Measurements from ENCODE around the gene ACP7.
"Not testable (repeated sequence)": the region's sequence is repeated elsewhere in the genome, so short reads cannot be mapped to it uniquely, and the experiment has no call there.

The ACP7 gene, protein sequence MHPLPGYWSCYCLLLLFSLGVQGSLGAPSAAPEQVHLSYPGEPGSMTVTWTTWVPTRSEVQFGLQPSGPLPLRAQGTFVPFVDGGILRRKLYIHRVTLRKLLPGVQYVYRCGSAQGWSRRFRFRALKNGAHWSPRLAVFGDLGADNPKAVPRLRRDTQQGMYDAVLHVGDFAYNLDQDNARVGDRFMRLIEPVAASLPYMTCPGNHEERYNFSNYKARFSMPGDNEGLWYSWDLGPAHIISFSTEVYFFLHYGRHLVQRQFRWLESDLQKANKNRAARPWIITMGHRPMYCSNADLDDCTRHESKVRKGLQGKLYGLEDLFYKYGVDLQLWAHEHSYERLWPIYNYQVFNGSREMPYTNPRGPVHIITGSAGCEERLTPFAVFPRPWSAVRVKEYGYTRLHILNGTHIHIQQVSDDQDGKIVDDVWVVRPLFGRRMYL

DNA sequence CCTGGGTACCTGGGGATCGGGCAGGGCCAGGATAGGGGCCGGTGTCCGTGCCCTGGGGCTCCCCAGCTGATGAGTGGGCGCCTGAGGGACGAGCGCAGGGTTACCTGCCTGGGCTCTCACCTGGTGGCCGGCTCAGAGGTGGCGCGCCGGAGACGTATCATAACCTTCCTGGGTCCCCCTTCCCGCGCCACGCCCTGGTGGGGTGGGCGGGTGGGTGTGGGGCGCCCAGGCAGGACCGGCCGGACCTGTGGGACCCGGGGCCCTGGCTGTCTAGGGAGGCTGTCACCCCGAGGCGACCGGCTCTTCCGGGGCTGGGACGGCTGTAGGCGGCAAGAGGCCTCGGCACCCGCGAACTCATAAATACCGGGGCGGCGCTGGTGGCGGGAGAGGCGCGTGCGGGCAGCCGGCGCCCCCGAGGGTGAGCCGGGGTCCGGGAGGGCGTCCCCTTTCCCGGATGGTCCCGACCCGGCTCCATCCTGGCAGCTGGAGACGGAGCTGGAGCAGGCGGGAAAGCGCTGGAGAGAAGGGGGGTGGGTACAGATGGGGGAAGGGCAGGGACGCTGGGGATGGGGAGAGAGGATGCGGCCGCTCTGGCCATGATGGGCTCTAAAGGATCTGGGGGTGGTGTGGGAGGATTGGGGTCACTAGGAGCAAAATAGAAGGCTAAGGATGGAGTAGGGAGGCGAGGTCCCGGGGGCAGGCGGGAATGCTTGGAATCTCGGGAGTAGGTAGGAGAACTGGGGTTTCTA, at the start of gene ACP7:
TSS of gene ACP7 (plus strand) at position 386 of the 749 bp plus-strand sequence. CDS start 902 bp downstream, outside the sequence.
- in situ Hi-C loops (cut with MboI; ENCODE audit: low sequenced_read_pairs), result no loop called here

DNA sequence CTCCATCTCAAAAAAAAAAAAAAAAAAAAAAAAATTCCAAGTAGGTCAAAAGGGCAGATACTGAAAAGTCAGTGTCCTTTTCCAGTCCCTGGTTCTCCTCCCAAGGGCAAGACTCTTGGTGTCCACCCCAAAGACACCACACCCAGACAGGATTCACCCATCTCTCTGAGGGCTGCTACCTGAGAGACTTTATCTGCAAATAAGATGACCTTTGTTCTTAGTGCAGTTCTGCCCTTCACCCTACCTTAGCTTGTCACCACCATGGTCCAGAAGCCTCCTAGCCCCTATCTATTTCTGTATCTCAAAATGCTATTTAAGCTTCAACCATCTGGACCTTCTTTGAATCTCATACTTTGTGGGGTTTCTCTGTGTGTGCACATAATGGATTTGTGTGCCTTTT, 47.6 kb upstream of the ACP7 start:
- in situ Hi-C loops (cut with MboI; ENCODE audit: low sequenced_read_pairs), result no loop called here

DNA sequence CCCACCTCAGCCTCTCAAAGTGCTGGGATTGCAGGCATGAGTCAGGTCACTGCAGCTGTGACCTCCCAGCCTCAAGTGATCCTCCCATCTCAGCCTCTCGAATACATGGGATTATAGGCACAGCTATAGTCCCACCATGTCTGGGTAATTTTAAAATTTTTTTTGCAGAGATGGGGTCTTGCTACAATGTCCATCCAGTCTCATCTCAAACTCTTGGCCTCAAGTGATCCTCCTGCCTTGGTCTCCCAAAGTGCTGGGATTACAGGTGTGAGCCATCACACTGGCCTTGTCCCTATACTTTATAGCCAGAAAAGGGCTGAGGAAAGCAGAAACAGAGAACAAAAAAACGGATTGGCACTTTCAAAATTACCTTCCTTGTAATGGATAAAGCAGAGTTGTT, 47.0 kb upstream of the ACP7 start:
- in situ Hi-C loops (cut with MboI; ENCODE audit: low sequenced_read_pairs), result no loop called here

DNA sequence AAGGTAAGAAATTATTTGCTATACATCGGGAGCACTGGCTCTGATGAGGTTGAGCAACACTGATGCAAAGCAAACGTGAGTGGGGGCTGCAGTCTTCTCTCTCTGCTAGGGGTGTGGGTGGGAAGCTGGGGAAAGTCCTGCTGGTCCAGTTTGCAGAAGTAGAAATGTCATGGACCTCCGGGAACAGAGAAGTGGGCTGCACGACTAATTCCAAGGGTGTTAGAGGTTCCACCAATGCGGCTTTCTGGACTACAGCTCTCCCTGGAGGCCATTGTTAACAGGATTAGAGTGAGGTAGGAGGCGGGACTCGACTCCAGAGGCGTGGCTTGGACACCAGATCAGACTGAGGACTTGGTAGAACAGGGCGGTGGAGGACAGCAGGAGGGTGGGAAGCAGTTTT, 46.1 kb upstream of the ACP7 start:
- in situ Hi-C loops (cut with MboI; ENCODE audit: low sequenced_read_pairs), result no loop called here

DNA sequence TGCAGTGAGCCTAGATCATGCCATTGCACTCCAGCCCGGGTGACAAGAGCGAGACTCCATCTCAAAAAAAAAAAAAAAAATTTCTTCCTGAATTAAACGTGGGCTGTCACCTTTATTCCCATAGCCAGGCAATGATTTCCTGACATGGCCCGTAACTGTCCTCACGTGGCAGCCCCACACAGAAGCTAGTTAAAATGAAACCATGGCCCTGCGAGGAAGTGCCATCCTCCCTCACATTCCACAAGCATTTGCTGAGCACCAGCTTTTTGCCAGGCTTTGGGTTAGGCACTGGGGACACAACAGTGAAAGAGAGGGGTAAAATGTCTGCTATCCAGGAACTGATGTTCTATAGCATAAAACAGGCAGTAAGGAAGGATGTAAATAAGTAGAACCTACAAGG, 38.7 kb upstream of the ACP7 start:
- in situ Hi-C loops (cut with MboI; ENCODE audit: low sequenced_read_pairs), result no loop called here

DNA sequence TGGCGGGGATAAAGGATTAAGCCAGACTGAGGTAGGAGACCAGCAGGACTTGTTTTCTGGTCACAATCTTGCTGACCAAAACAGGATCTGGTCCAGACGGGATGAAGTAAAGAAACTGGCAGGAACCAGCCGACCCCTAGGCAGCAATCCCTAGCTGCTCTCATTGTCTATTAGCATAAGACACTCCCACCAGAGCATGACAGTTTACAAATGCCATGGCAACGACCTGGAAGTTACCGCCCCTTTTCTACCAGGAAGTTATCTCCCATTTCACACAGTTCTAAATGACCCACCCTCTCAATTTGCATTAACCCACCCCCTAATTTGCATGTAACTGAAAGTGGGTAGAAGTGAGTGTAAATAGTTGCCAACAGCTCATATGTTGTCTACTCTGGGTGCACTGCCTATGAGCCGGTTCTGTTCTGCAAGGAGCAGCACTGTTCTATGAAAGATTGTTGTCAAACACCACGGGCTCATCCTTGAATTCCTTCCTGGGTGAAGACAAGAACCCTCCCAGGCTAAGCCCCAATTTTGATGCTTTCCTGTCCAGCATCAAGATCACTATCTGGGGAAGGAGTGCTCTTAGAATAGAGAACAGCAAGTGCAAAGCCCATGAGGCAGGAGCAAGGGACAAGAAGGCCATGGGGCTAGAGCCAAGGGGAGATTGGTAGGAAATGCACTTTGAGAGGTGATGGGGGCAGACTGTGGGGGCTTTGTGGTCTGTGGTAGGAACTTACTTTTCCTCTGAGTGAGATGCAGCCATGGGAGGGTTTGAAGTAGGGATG, 37.9 kb upstream of the ACP7 start:
- in situ Hi-C loops (cut with MboI; ENCODE audit: low sequenced_read_pairs), result no loop called here

DNA sequence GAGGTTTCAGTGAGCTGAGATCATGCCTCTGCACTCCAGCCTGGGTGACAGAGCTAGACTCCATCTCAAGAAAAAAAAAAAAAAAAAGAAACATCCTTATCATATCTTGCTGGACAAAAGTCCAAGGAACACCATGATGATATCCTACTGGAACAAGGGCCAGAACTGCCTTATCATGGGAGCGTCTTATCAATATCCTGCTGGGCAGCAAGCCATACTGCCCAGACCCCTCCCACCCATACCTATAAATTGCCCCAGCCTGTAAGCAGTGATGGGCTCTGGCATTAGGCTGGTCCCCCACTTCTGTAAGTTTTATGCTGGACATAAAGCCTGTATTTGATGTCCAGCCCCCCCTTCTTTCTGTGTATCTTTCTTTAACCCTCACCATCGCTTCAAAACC, 37.1 kb upstream of the ACP7 start:
- in situ Hi-C loops (cut with MboI; ENCODE audit: low sequenced_read_pairs), result no loop called here

DNA sequence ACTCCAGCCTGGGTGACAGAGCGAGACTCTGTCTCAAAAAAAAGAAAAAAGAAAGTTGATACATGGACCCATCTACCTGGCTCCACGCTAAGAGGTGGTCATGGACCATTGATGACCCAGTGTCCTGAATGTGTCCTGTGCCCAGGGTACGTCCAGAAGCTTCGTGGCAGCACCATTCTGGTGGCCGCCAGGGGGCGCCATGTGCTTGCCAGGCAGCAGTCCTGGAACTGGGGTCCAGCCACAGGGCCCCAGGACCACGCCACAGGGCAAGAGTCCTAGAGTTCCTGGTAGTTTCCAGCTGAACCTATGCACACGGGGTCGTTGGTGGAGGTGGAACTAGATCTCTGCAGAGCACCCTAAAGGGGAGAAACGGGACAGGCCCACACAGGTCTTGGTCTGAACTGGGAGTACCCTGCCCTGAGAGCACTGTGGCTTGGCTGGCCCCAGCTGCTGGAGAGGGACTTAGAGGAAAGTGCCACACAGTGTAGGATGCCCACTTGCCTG, 31.9 kb upstream of the ACP7 start:
- in situ Hi-C loops (cut with MboI; ENCODE audit: low sequenced_read_pairs), result no loop called here

DNA sequence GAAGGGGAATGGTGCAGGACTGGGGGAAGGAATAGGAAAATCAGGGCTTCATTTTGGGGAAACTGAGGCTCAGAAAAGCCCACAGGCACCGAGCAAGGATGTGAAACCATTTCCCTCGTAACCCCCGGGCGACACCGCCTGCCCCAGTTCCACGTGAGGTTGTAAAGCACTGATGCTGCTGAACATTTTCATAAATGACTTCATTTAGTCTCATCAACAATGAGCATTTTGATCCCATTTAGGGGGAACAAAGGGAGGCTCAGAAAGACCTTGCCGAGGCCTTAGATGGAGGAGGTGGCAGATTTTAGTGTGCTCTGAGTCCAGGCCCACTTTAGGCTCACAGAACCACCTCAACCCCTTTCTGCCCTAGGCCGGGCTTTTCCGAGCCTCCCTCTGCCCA, 31.3 kb upstream of the ACP7 start:
- in situ Hi-C loops (cut with MboI; ENCODE audit: low sequenced_read_pairs), result no loop called here

DNA sequence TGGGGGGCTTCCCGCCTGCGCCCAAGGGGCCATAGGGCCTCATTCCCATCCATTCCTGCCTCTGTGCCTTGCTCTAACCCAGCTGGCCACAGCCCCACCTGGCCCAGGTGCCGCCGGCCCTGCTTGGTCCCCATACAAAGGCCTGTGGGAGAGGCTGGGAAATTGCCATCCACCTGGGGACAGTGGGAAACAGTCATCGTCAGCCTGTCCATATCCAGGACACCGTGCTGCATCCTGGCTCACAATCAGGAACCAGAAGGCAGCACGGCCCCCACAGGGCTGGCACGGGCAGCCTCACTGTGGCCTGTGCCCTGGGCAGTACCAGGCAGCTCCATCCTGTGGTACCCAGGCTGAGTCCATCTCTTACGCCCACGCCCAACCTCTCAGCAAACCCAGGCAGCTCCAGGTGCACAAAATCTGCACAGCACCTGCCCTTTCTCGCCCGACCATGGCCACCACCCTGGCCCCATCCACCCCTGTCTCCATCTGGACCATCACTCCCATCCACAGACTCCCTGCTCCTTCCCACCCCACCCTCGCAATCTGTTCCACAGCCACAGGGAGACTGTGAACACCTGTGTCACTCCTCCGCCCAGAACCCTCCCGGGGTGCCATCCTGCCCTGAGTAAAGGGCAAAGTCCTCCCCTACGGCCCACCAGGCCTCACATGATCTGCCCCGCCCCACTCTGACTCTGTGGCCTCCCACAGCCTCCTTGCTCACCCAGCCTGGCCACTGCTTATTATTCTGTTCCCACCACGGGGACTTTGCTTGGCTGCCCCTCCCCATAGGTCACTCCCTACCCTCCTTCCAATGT, 30.7 kb upstream of the ACP7 start:
- in situ Hi-C loops (cut with MboI; ENCODE audit: low sequenced_read_pairs), result no loop called here

DNA sequence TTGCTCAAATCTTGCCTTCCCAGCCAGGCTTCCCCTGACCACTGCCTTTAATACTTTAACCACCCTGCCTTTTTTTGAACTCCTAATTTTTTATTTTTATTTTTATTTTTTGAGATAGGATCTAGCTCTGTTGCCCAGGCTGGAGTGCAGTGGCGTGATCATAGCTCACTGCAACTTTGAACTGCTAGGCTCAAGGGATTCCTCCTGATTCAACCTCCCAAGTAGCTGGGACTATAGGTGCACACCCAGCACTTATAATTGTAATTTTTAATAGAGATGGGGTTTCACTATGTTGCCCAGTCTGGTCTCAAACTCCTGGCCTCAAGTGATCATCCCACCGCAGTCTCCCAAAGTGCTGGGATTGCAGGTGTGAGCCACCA, 30.1 kb upstream of the ACP7 start:
- in situ Hi-C loops (cut with MboI; ENCODE audit: low sequenced_read_pairs), result no loop called here

DNA sequence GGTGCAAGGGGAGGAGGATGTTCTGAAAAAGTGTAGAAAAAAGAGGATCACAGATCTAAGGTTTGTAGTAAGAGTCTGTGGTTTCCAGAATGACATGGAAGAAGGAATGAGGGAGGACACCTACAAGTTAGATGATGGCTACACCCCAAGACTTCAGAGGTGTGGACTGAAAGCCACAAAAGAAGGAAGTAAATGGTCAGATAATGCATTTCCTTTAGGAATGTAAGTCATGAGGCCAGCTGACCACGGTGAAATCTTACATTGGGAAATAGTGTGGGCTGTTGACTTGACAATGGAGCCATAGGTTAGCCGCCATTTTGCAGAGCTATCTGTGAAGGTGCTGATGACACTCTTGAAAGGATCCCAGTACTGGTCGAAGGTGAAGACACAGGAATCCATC, 26.6 kb upstream of the ACP7 start:
- in situ Hi-C loops (cut with MboI; ENCODE audit: low sequenced_read_pairs), result no loop called here

DNA sequence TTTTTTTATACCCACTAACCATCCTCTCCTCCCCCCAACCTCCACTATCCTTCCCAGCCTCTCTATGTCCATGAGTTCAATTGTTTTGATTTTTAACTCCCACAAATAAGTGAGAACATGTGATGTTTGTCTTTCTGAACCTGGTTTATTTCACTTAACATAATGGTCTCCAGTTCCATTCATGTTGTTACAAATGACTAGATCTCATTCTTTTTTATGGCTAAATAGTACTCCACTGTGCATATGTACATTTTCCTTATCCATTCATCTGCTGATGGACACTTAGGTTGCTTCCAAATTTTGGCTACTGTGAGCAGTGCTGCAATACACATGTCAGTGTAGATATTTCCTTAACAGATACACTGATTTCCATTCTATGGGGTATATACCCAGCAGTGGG, 24.9 kb upstream of the ACP7 start:
- in situ Hi-C loops (cut with MboI; ENCODE audit: low sequenced_read_pairs), result no loop called here

DNA sequence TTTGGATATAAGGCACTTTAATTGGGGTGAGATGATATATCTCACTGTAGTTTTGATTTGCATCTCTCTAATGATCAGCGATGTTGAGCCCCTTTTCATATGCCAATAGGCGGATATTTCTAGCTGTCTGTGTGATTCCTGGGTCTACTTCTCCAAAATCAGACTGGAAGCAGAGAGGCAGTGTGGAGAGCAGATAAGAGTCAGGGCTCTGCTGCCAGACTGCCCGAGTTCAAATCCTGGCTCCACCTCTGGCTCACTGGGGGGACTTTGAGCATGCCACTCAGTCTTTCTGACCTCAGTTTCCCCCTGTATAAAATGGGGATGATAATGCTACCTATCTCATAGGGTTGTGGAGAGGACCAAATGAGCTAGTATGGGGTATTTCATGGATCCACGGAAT, 24.0 kb upstream of the ACP7 start:
- in situ Hi-C loops (cut with MboI; ENCODE audit: low sequenced_read_pairs), result no loop called here

DNA sequence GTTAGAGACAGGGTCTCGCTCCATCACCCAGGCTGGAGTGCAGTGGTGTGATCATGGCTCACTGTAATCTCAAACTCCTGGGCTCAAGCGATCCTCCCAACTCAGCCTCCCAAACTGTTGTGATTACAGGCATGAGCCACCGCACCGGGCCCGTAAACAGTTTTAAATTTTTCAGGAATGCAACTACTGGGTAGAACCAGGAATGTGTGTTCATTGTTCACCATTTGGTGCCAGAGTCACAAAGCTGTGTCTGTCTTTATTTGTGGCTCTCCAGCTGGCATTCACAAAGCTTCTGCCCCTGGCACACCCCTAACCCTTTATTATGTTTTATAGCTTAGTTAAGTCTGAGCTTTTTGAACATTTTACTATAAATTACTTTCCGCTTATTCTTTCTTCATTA, 19.8 kb upstream of the ACP7 start:
- in situ Hi-C loops (cut with MboI; ENCODE audit: low sequenced_read_pairs), result no loop called here

DNA sequence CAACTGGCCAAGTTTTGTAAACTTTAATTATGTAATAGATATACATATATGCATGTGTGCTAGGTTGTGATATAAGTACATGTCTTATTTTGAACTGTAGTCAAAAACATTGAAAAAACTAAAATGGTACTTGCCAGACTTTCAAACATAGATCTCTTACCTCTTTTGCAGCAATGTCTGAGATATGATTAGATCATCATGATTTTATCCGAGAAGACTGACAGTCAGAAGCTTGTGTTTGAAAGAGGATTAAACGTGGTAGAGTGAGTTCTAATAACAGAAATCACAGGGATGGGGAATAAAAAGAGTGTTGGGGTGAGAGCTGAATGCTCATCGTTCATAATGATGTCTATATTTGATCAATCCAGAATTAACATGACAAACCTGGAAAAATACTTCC, 18.2 kb upstream of the ACP7 start:
- in situ Hi-C loops (cut with MboI; ENCODE audit: low sequenced_read_pairs), result no loop called here

DNA sequence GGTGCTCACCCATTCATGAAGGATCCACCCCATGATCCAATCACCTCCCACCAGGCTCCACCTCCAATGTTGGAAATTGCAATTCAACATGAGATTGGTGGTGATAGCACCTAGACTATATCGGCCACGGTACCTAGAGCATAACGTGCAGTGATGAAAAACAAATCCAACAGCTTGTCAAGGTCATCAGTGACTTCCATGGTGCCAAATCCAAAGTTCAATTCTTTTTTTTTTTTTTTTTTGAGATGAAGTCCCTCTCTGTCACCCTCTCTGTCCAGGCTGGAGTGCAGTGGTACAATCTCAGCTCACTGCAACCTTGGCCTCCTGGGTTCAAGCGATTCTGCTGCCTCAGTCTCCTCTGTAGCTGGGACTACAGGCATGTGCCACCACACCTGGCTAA, 17.1 kb upstream of the ACP7 start:
- in situ Hi-C loops (cut with MboI; ENCODE audit: low sequenced_read_pairs), result no loop called here

DNA sequence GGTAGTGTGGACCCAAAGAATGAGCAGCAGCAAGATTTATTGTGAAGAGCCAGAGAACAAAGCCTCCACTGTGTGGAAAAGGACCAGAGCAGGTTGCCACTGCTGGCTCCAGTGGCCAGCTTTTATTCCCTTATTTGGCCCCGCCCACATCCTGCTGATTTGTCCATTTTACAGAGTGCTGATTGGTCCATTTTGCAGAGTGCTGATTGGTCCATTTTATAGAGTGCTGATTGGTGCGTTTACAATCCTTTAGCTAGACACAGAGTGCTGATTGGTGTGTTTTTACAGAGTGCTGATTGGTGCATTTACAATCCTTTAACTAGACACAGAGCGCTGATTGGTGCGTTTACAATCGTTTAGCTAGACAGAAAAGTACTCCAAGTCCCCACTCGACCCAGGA, 15.9 kb upstream of the ACP7 start:
- in situ Hi-C loops (cut with MboI; ENCODE audit: low sequenced_read_pairs), result not testable (repeated sequence)

DNA sequence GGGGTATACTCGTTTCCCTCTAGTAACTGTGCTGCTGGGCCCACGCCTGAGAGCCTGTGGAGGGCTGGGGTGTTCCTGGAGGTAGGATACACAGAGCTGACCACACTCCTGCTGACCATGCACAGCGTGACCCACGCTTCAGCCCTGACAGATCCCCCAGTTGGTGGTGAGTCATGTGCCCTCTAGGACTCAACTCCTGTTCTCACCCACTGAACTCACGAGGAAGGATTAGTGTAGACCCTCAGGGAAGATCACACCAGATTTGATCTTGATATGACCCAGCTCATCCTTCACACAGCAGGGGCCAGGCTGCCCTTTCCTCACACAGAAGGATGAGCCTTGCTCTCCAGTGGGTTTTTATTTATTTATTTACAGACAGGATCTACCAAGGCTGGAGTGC, 13.3 kb upstream of the ACP7 start:
- in situ Hi-C loops (cut with MboI; ENCODE audit: low sequenced_read_pairs), result no loop called here

DNA sequence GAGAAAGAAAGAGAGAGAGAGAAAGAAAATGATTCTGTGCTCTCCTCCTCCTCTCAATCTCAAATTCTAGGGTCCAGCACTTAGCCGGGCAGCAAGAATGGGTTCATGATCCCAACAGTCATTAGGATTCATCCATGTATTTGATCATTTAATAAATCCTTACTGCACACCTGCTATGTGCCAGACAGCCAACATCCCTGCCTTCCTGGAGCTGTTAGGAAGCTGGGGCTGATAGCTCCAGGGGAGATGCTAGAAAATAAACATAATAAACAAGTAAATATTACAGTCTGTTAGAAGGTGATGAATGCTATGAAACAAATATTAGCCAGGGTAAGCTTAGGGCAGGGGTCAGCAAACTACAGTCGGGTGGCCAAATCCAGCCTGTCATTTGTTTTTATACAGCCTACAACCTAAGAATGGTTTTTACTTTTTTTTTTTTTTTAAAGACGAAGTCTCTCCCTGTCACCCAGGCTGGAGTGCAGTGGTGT, 9.9 kb upstream of the ACP7 start:
- in situ Hi-C loops (cut with MboI; ENCODE audit: low sequenced_read_pairs), result no loop called here
